ENCODE measurements around the gene PARP4. TPM values are rescaled to one million over a fixed set of nuclear protein-coding genes. Genes with fewer than 3 reads are reported as not detected.

The PARP4 gene
- total RNA-seq, 2 experiments from 2014 or later, result 29.5 to 29.6 TPM

DNA sequence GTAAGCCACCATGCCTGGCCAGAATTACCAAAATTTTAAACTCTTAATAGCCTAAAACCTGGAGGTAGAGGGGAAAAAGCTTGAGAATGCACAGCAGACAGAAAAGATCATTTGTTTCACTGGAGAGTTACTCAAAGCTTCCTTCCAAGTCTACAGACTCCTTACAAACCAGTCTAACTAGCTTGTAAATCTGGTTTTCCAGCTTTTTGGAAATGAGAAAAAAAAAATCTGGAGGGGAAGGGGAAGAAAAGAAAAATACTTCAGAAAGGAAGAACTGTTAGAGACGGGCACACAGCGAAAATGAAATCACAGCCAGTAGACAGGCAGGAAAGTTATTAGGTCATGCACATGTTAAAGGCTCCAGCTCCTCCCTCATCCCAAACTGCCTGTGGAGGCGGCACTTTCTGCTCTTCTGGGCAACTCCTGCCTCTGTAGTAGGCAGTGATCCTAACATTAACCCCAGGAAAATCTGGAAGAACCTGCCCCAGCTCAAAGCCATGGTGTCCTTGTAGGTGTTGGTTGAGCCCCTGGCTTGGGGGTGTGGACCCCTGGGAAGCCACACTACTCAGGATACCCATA is 17.3 kb downstream of the PARP4 start:
- H3K9me3 ChIP-seq (ENCODE audit: control insufficient read depth in 1 of 2, insufficient read depth in 1 of 2, low read length in 2 of 2), result no peaks in the 10 kb centered on the region
- peaks cover 96% of the 10 kb centered on the region for H3K36me3 ChIP-seq (ENCODE audit: insufficient read depth, low read length)
- H3K27me3 Mint-ChIP-seq, result no peaks in the 10 kb centered on the region
- H3K27me3 ChIP-seq (ENCODE audit: control insufficient read depth in 1 of 2, insufficient read depth in 2 of 2, low read length in 2 of 2), result no peaks in the 10 kb centered on the region
- H3K27ac ChIP-seq (ENCODE audit: low read depth in 1 of 2, low read length in 2 of 2), result no peak overlapping the region
- peaks cover 93% of the 10 kb centered on the region for H3K36me3 Mint-ChIP-seq (ENCODE audit: low read depth)
- TF ChIP-seq, protein P1, sequence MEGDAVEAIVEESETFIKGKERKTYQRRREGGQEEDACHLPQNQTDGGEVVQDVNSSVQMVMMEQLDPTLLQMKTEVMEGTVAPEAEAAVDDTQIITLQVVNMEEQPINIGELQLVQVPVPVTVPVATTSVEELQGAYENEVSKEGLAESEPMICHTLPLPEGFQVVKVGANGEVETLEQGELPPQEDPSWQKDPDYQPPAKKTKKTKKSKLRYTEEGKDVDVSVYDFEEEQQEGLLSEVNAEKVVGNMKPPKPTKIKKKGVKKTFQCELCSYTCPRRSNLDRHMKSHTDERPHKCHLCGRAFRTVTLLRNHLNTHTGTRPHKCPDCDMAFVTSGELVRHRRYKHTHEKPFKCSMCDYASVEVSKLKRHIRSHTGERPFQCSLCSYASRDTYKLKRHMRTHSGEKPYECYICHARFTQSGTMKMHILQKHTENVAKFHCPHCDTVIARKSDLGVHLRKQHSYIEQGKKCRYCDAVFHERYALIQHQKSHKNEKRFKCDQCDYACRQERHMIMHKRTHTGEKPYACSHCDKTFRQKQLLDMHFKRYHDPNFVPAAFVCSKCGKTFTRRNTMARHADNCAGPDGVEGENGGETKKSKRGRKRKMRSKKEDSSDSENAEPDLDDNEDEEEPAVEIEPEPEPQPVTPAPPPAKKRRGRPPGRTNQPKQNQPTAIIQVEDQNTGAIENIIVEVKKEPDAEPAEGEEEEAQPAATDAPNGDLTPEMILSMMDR (IDR thresholded peaks at IDR 0.05), result no peak
- H3K9me3 Mint-ChIP-seq, result no peaks in the 10 kb centered on the region
- H3K4me3 Mint-ChIP-seq, result no peak overlapping the region
- no peak overlapping the region for H3K27ac Mint-ChIP-seq
- no peaks in the 10 kb centered on the region for H3K4me1 ChIP-seq (ENCODE audit: insufficient read depth, low read length)
- no peak overlapping the region for H3K4me3 ChIP-seq (ENCODE audit: low read length)
- POLR2A ChIA-PET, result no interaction called here
- CTCF ChIA-PET, result no interaction called here
- intact Hi-C loops (cut with DNase I, micrococcal nuclease), result no loop called here
- DNase-seq (no peak), ATAC-seq (ENCODE audit: poor library complexity) (no peak)
- H3K4me1 Mint-ChIP-seq (ENCODE audit: low read depth), result no peaks in the 10 kb centered on the region

DNA sequence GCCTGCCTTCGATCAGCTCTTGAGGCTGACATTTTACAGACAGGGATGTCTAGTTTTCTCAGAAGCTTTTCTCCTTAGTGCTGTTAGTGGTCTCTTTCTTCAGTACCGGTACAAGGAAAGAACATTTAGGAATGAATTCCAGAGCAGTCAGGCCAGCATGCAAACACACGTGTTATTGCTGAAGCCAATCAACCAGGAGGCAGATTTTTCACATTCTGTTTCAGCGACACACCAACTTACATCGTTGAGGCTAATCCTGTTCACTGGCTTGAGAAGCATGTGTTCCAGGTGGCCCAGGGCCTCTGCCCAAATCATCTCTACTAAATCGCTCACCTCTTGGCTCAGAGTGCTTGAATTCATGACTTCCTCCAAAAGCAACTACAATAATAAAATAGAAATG is 19.2 kb downstream of the PARP4 start:
- Mint-ChIP-seq H3K4me3 (no peak overlapping the region), H3K4me1 (ENCODE audit: low read depth) (no peaks in the 10 kb centered on the region), H3K36me3 (ENCODE audit: low read depth) (peaks cover 97% of the 10 kb centered on the region), H3K27ac (no peak overlapping the region), H3K27me3 (no peaks in the 10 kb centered on the region), H3K9me3 (no peaks in the 10 kb centered on the region)
- TF ChIP-seq, protein P1 (IDR thresholded peaks at IDR 0.05), result no peak
- ATAC-seq (ENCODE audit: poor library complexity) (no peak), DNase-seq (no peak)
- Histone ChIP-seq H3K27me3 (ENCODE audit: control insufficient read depth in 1 of 2, insufficient read depth in 2 of 2, low read length in 2 of 2) (no peaks in the 10 kb centered on the region), H3K36me3 (ENCODE audit: insufficient read depth, low read length) (peaks cover 97% of the 10 kb centered on the region), H3K4me1 (ENCODE audit: insufficient read depth, low read length) (no peaks in the 10 kb centered on the region), H3K27ac (ENCODE audit: low read depth in 1 of 2, low read length in 2 of 2) (no peak overlapping the region), H3K4me3 (ENCODE audit: low read length) (no peak overlapping the region), H3K9me3 (ENCODE audit: control insufficient read depth in 1 of 2, insufficient read depth in 1 of 2, low read length in 2 of 2) (no peaks in the 10 kb centered on the region)
- ChIA-PET CTCF (no interaction called here), POLR2A (no interaction called here)
- intact Hi-C loops (cut with DNase I, micrococcal nuclease), result no loop called here

DNA sequence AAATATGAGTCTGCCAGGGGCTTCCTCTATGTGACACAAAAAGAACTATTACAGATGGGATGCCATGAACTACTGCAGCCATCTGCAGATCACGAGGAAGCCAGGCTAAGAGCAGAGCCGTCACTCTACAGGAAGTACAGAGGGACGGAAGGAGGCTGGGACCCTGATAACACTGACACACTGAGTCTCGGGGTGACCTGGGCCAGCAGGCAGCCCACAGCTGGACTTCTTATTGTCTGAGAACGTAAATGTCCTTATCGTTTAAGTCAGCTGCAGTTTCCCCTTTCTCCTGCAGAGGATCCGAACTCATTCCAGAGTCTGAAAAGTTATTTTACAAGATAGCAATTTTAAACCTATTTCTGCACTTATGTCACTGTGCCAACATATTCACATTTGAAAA is 20.7 kb downstream of the PARP4 start:
- peaks cover 88% of the 10 kb centered on the region for H3K36me3 ChIP-seq (ENCODE audit: insufficient read depth, low read length)
- H3K9me3 ChIP-seq (ENCODE audit: control insufficient read depth in 1 of 2, insufficient read depth in 1 of 2, low read length in 2 of 2), result no peaks in the 10 kb centered on the region
- H3K27me3 ChIP-seq (ENCODE audit: control insufficient read depth in 1 of 2, insufficient read depth in 2 of 2, low read length in 2 of 2), result no peaks in the 10 kb centered on the region
- H3K36me3 Mint-ChIP-seq (ENCODE audit: low read depth), result peaks cover 96% of the 10 kb centered on the region
- H3K4me3 ChIP-seq (ENCODE audit: low read length), result no peak overlapping the region
- no peak for ATAC-seq (ENCODE audit: poor library complexity)
- no peaks in the 10 kb centered on the region for H3K27me3 Mint-ChIP-seq
- no peak overlapping the region for H3K4me3 Mint-ChIP-seq
- CTCF ChIA-PET, result no interaction called here
- no peak for DNase-seq
- POLR2A ChIA-PET, result no interaction called here
- no peaks in the 10 kb centered on the region for H3K4me1 ChIP-seq (ENCODE audit: insufficient read depth, low read length)
- H3K4me1 Mint-ChIP-seq (ENCODE audit: low read depth), result no peaks in the 10 kb centered on the region
- H3K27ac ChIP-seq (ENCODE audit: low read depth in 1 of 2, low read length in 2 of 2), result no peak overlapping the region
- H3K9me3 Mint-ChIP-seq, result no peaks in the 10 kb centered on the region
- TF ChIP-seq, protein P1 (IDR thresholded peaks at IDR 0.05), result no peak
- H3K27ac Mint-ChIP-seq, result no peak overlapping the region
- intact Hi-C loops (cut with DNase I, micrococcal nuclease), result no loop called here

Measured in CD4-positive, alpha-beta T cell (primary cell).